HepG2 (cell line): ENCODE measurements around the gene LURAP1L. TPM values are rescaled to one million over a fixed set of nuclear protein-coding genes. Genes with fewer than 3 reads are reported as not detected.

ENCODE experiments used
- ATAD3A ChIP-seq: sonication (generic); formaldehyde crosslinking; IDR thresholded peaks from 2 replicates; pipeline ENCODE4 v1.4.0; 2020; ENCODE audit warnings: missing genetic modification reagents
- BRF2 ChIP-seq: sonication (generic); formaldehyde crosslinking; IDR thresholded peaks from 2 replicates; pipeline ENCODE4 v1.8.1; 2022; ENCODE audit warnings: mild to moderate bottlenecking, missing genetic modification reagents
- CEBPG ChIP-seq: IDR thresholded peaks from 2 replicates; pipeline ENCODE4 v1.6.1; 2016
- FOXK1 ChIP-seq: sonication (generic); formaldehyde crosslinking; IDR thresholded peaks from 2 replicates; pipeline ENCODE4 v1.4.0; 2020; ENCODE audit warnings: low read depth, missing genetic modification reagents, borderline replicate concordance
- HMGXB3 ChIP-seq: sonication (generic); formaldehyde crosslinking; IDR thresholded peaks from 2 replicates; pipeline ENCODE4 v1.4.0; 2020; ENCODE audit warnings: missing genetic modification reagents, borderline replicate concordance
- HOMEZ ChIP-seq: IDR thresholded peaks from 2 replicates; pipeline ENCODE4 v1.6.1; 2016; ENCODE audit warnings: low read depth
- IKZF5 ChIP-seq: IDR thresholded peaks from 2 replicates; pipeline ENCODE4 v1.6.1; 2018; ENCODE audit warnings: missing genetic modification reagents, mild to moderate bottlenecking, missing compliant biosample characterization
- PLSCR1 ChIP-seq: sonication (generic); formaldehyde crosslinking; IDR thresholded peaks from 2 replicates; pipeline ENCODE4 v1.5.0; 2020; ENCODE audit warnings: missing genetic modification reagents, mild to moderate bottlenecking, borderline replicate concordance
- PRPF4 ChIP-seq: fragments of 200-400 bp; formaldehyde crosslinking; IDR thresholded peaks from 2 replicates; pipeline ENCODE4 v1.6.1; 2016; ENCODE audit warnings: low read length, low read depth; ENCODE audit not compliant: poor library complexity, severe bottlenecking
- RAD21 ChIP-seq: fragments of 450-650 bp; formaldehyde crosslinking; IDR thresholded peaks from 2 replicates; pipeline ENCODE4 v1.5.0; 2020; ENCODE audit warnings: mild to moderate bottlenecking
- SAP130 ChIP-seq: IDR thresholded peaks from 2 replicates; pipeline ENCODE4 v1.6.1; 2016; ENCODE audit warnings: low read depth
- THAP8 ChIP-seq: sonication (generic); formaldehyde crosslinking; IDR thresholded peaks from 2 replicates; pipeline ENCODE4 v1.5.1; 2020; ENCODE audit warnings: missing genetic modification reagents, mild to moderate bottlenecking, borderline replicate concordance
- UBTF ChIP-seq: sonication (generic); formaldehyde crosslinking; IDR thresholded peaks from 2 replicates; pipeline ENCODE4 v1.4.0; 2020; ENCODE audit warnings: mild to moderate bottlenecking, missing genetic modification reagents
- ZBTB20 ChIP-seq: sonication (generic); formaldehyde crosslinking; IDR thresholded peaks from 2 replicates; pipeline ENCODE4 v1.8.1; 2023; ENCODE audit warnings: missing genetic modification reagents, low read depth, mild to moderate bottlenecking, borderline replicate concordance
- ZBTB3 ChIP-seq: sonication (generic); formaldehyde crosslinking; IDR thresholded peaks from 2 replicates; pipeline ENCODE4 v1.4.0; 2020; ENCODE audit warnings: low read depth, mild to moderate bottlenecking, moderate library complexity, missing genetic modification reagents, borderline replicate concordance
- polyA plus RNA-seq, 8 experiments: library from polyadenylated mRNA; depleted of rRNA in 3 of 8; stranded (reverse) in 7 of 8; unstranded in 1 of 8; fragments of >200 nt; fragmentation: Illumina TruSeq in 4 of 8; extraction: Trizol in 4 of 8; gene quantifications; 2 replicates each; pipeline versions ENCODE4 v1.2.1 to v1.2.3, GENCODE V29; 2011 to 2016; ENCODE audit warnings: low read depth in 4 of 8, missing spikeins in 1 of 8, mixed read lengths in 1 of 8; ENCODE audit not compliant: insufficient read depth in 1 of 8
- total RNA-seq, 5 experiments: library from RNA; depleted of rRNA; stranded (reverse); fragments of >200 nt; fragmentation: Illumina TruSeq; extraction: Trizol; gene quantifications; 2 replicates each; pipeline ENCODE4 v1.2.3, GENCODE V29; 2016; ENCODE audit warnings: low read depth in 1 of 5

The LURAP1L gene
- total and polyA plus RNA-seq, 2 of the 13 experiments (the other 11 are each of a cell fraction or from before 2014, with no cell fraction given) = 6.7 to 16.6 TPM

GRCh38 chr9:12816656-12817101 is 41.9 kb downstream of the LURAP1L start (continued):
- TF ChIP-seq IKZF5 (CRISPR knock-in tag) (peak; percentile 35; the same call in 1 of the 2 replicates), HMGXB3 (CRISPR knock-in tag) (no peak), THAP8 (CRISPR knock-in tag) (no peak), BRF2 (CRISPR knock-in tag) (no peak), PLSCR1 (CRISPR knock-in tag) (no peak), SAP130 (CRISPR knock-in tag) (peak; percentile 73), PRPF4 (no peak), FOXK1 (CRISPR knock-in tag) (peak; percentile 50; the same call in 1 of the 2 replicates), CEBPG (CRISPR knock-in tag) (no peak), ATAD3A (CRISPR knock-in tag) (no peak), HOMEZ (peak; percentile 85), UBTF (CRISPR knock-in tag) (no peak), ZBTB20 (peak; percentile 32; the same call in 1 of the 2 replicates), ZBTB3 (no peak), RAD21 (no peak)
